ENCODE results near the gene SLFN12L. TPM values are rescaled to one million over a fixed set of nuclear protein-coding genes. Genes with fewer than 3 reads are reported as not detected.

SLFN12L gene
- total RNA-seq = under 0.01 and 0.11 TPM in 2 replicates

DNA sequence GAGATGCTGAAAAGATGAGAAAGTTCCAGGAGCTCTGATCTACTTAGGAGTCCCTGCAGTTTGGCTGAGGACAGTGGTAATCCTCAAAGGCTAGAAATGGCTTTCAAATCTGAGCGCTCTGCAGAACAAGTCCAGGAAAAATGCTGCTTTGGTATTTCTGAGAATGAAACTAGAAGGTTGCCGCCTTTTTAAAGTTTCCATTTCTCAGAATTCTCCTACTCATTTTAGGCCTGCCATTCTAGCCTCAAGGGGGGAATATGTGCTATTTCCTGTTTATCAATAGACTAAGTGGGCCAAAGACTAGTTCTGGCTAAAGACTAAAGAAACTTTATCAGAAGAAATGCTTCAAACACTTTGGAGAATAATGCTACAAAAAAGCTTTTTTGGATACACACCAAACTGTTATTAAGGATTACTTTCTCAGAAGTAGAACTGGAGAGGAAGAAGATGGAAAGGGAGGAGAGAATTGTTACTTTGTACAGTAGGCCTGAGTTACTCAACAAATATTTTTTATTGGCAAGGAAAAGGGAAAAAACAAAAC is at the start of gene SLFN12L:
Gene SLFN12L (minus strand): TSS at position 78 of the 541 bp plus-strand sequence. CDS start 15,314 bp downstream, outside the sequence.

GRCh38 chr17:35578197-35578928 is 40.9 kb upstream of the SLFN12L start, which contains the start of gene PEX12:
Gene PEX12, minus strand, starts transcription at chr17:35578571. Its CDS starts 550 bp downstream, at chr17:35578021.

GRCh38 chr17:35560703-35561102 is 23.2 kb upstream of the SLFN12L start, which contains the start of gene SLFN14:
Gene SLFN14, minus strand, starts transcription at chr17:35560819. Its CDS starts 2,757 bp downstream, at chr17:35558062.

GRCh38 chr17:35448214-35448898 is 89.1 kb downstream of the SLFN12L start, which contains the start of gene SLFN13:
Gene SLFN13, minus strand, starts transcription at chr17:35448766. Its CDS starts 3,086 bp downstream, at chr17:35445680.

DNA sequence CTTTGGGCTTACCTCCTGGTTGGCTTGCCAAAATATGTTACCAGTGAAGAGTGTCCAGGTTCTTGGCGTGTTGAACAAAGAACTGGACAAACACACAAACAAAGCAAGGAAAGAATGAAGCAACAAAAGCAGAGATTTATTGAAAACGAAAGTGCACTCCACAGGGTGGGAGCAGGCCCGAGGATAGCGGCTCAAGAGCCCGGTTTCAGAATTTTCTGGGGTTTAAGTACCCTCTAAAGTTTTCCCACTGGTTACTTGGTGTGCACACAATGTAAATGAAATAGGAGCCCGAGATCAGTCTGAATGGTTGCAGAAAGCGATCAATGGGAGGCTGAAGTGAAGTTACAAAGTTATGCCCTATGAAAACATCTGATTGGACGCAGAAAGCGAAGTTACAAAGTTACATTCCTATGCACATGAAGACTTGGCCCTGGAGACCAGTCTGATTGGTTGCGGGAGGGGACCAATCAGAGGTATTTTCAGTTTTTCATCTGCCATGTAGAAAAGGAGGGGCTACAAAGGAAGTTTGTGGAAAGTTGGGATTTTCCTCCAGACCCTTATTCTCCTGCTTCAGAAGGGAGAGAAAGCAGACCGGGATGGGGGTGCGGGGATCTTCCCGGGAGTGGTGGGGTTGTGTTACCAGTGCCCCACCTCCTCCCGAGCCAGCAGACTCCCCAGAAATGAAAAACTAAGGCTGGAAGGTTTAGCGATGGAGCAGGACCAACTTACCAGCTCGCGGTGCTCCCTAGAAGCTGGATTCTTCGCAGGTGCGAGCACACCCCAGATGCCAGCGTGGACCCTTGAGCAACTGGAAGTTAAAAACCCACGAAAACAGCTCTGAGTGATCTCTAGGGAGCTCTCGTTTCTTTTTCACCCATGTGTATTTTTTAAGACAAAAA is 105.1 kb downstream of the SLFN12L start, which contains the start of gene SLFN12:
Gene SLFN12 (minus strand): TSS at position 325 of the 899 bp plus-strand sequence. CDS start 9,472 bp downstream, outside the sequence.

Other genes with a start within 250 kb of the SLFN12L start
- 141 and 147 TPM in 2 replicates for gene SLFN11, start 164.1 kb downstream of the SLFN12L start, total RNA-seq
- gene SLFN12, start 105.2 kb downstream of the SLFN12L start, total RNA-seq = 18.7 and 20.3 TPM in 2 replicates
- 4.3 and 5.0 TPM in 2 replicates for gene SLFN13, start 88.9 kb downstream of the SLFN12L start, total RNA-seq
- not detected in 2 replicates for gene SLFN14, start 23.1 kb upstream of the SLFN12L start, total RNA-seq
- 3.7 and 4.5 TPM in 2 replicates for gene PEX12, start 40.9 kb upstream of the SLFN12L start, total RNA-seq
- 78.5 and 88.4 TPM in 2 replicates for gene AP2B1, start 49.6 kb upstream of the SLFN12L start, total RNA-seq
- 1.5 and 6.1 TPM in 2 replicates for gene RASL10B, start 194.0 kb upstream of the SLFN12L start, total RNA-seq
- under 0.01 TPM in 1 of 2 replicates, not detected in the other for gene GAS2L2, start 215.6 kb upstream of the SLFN12L start, total RNA-seq
- gene C17orf50, start 223.2 kb upstream of the SLFN12L start, total RNA-seq = not detected in 2 replicates

All from uterine smooth muscle cell (primary cell).